Inflammatory macrophage (primary cell): ENCODE data around the gene PIK3R3.
"Not testable (repeated sequence)": the region's sequence is repeated elsewhere in the genome, so short reads cannot be mapped to it uniquely, and the experiment has no call there.

ENCODE experiments used
- DNase-seq, 2 donors: peaks; one replicate each; pipeline ENCODE4 v3.0.0-alpha.2; 2020 to 2022

The PIK3R3 gene

GRCh38 chr1:46099215-46099614 lies 33.2 kb downstream of the PIK3R3 start:
- no peak for DNase-seq

GRCh38 chr1:46098027-46098712 lies 34.3 kb downstream of the PIK3R3 start:
- DNase-seq, result no peak

- DNase-seq, result no peak
Observed at GRCh38 chr1:46097149-46097472, 35.3 kb downstream of the PIK3R3 start.

GRCh38 chr1:46096269-46097148 lies 35.9 kb downstream of the PIK3R3 start:
- no peak for DNase-seq

GRCh38 chr1:46095110-46095509 lies 37.3 kb downstream of the PIK3R3 start:
- DNase-seq, result not testable (repeated sequence)

GRCh38 chr1:46094471-46095005 lies 37.9 kb downstream of the PIK3R3 start:
- DNase-seq, result no peak

- DNase-seq, result not testable (repeated sequence)
Observed at GRCh38 chr1:46093832-46094231, 38.6 kb downstream of the PIK3R3 start.

GRCh38 chr1:46087891-46088290 lies 44.5 kb downstream of the PIK3R3 start:
- DNase-seq, result no peak

GRCh38 chr1:46086576-46086975 lies 45.9 kb downstream of the PIK3R3 start:
- DNase-seq, result no peak

GRCh38 chr1:46084553-46085451 lies 47.6 kb downstream of the PIK3R3 start:
- no peak for DNase-seq

GRCh38 chr1:46083579-46083978 lies 48.9 kb downstream of the PIK3R3 start:
- no peak for DNase-seq

GRCh38 chr1:46081619-46082018 lies 50.8 kb downstream of the PIK3R3 start:
- DNase-seq, result no peak

GRCh38 chr1:46081206-46081605 lies 51.2 kb downstream of the PIK3R3 start:
- DNase-seq, result no peak

GRCh38 chr1:46080257-46080656 lies 52.2 kb downstream of the PIK3R3 start:
- DNase-seq, result no peak

- DNase-seq, result no peak
Observed at GRCh38 chr1:46077644-46078043, 54.8 kb downstream of the PIK3R3 start.

GRCh38 chr1:46076343-46076742 lies 56.1 kb downstream of the PIK3R3 start:
- DNase-seq, result no peak

GRCh38 chr1:46072975-46073374 lies 59.5 kb downstream of the PIK3R3 start:
- peak in 1 of 2 donors; percentile 9 for DNase-seq

GRCh38 chr1:46070164-46070814 lies 62.1 kb downstream of the PIK3R3 start:
- peak; percentile 87 to 94 for DNase-seq

GRCh38 chr1:46068525-46068924 lies 63.9 kb downstream of the PIK3R3 start:
- no peak for DNase-seq

- DNase-seq, result no peak
Observed at GRCh38 chr1:46067652-46068051, 64.8 kb downstream of the PIK3R3 start.

- peak; percentile 35 to 57 for DNase-seq
Observed at GRCh38 chr1:46065405-46065804, 67.0 kb downstream of the PIK3R3 start.

GRCh38 chr1:46064708-46065107 lies 67.7 kb downstream of the PIK3R3 start:
- DNase-seq, result no peak
